ENCODE measurements around the gene AMELX. TPM values are rescaled to one million over a fixed set of nuclear protein-coding genes. Genes with fewer than 3 reads are reported as not detected.

The AMELX gene
- total and polyA plus RNA-seq, 8 donors, result not detected

DNA sequence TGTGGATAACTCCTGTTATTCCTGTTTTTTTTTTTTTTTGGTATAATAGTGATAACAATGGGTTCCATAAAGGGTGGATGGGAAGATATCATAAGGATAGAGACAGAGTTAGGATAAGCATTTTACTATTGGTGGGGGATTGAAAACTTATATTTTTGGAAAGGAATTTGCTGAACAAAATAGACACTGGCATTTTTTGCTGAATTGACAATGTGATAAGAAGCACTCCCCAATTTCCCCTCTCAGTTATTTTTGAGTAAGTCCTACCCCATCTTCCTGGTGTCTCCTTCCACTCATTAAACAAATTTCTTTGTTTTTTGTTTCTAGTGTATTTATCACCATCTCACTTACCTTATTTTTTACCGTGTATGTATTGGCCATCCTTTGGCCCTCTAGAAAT lies 55.8 kb downstream of the AMELX start:
- H3K4me1 ChIP-seq, result no peaks in the 10 kb centered on the region
- no peaks in the 10 kb centered on the region for H3K9me3 ChIP-seq
- no peak overlapping the region for H3K27ac ChIP-seq
- WGBS, 2 donors, result 62 to 89% methylated on average over 1 of the region's 1 CpG
- intact Hi-C loops (cut with DNase I), result no loop called here
- FAIRE-seq (no peak), DNase-seq (no peak), ATAC-seq (no peak)
- TF ChIP-seq, protein P1, sequence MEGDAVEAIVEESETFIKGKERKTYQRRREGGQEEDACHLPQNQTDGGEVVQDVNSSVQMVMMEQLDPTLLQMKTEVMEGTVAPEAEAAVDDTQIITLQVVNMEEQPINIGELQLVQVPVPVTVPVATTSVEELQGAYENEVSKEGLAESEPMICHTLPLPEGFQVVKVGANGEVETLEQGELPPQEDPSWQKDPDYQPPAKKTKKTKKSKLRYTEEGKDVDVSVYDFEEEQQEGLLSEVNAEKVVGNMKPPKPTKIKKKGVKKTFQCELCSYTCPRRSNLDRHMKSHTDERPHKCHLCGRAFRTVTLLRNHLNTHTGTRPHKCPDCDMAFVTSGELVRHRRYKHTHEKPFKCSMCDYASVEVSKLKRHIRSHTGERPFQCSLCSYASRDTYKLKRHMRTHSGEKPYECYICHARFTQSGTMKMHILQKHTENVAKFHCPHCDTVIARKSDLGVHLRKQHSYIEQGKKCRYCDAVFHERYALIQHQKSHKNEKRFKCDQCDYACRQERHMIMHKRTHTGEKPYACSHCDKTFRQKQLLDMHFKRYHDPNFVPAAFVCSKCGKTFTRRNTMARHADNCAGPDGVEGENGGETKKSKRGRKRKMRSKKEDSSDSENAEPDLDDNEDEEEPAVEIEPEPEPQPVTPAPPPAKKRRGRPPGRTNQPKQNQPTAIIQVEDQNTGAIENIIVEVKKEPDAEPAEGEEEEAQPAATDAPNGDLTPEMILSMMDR (IDR thresholded peaks at IDR 0.05), result no peak
- H3K27me3 ChIP-seq, result peaks cover 0 to 2% (median 0%) of the 10 kb centered on the region in 4 donors
- H3K4me3 ChIP-seq, result no peak overlapping the region
- no peaks in the 10 kb centered on the region for H3K36me3 ChIP-seq

DNA sequence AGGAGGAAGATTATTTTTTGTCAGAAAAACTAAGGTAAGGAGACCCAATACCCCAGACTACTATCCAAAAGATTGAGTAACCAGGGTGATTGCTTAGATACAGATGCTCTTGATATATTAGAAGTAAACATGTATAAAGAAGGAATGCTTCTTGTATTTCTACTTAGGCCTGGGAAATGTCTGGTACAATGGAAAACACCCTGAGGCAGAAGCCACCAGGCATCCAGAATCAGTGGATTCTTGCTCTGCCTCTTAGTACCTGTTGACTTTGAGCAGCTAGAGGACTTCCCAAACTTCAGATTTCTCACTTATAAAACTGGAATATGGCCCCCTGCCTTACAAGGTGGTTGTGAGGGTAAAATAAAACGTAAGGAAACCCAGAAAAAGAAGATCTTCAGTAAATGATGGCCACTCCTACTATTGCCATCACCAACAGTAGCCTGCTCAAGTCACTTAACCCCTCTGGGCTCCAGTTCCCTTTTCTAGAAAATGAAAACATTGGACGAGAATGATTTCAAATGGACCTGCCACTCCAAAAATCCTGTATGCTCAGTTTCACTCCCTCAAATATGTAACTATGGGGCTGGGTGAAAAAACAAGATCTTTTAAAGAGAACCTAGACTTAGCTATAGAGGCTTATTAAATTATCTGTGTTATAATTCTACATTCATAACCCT lies 56.6 kb downstream of the AMELX start:
- no peak overlapping the region for H3K27ac ChIP-seq

More for the DNA sequence above, 56.6 kb downstream of the AMELX start:
- Histone ChIP-seq H3K9me3 (no peaks in the 10 kb centered on the region), H3K36me3 (no peaks in the 10 kb centered on the region), H3K27me3 (no peaks in the 10 kb centered on the region), H3K4me1 (no peaks in the 10 kb centered on the region), H3K4me3 (no peak overlapping the region)
- 56 to 65% methylated on average over 2 of the region's 2 CpGs for WGBS, 2 donors
- no peak for FAIRE-seq
- ATAC-seq, result no peak
- TF ChIP-seq, protein P1 (IDR thresholded peaks at IDR 0.05), result no peak
- no peak for DNase-seq
- intact Hi-C loops (cut with DNase I), result no loop called here

Small RNA genes lying within 50 kb of the gene (microRNA-seq; reads per million reads assigned to microRNA genes)
- gene MIR548AX, result 0.59 to 0.77 reads per million in 2 donors

Other genes starting within 250 kb of the AMELX start
- 1 to 10 TPM; 4.5 to 9.2 (median 6.4) TPM for gene HCCS, start 182.1 kb upstream of the AMELX start, total RNA-seq
- gene HCCS, start 182.1 kb upstream of the AMELX start, polyA plus RNA-seq, result 1 to 10 TPM; 3.2 to 7.7 TPM